Stomach smooth muscle (tissue), 2 donors: Measurements from ENCODE around the gene FAM204A.

Experiments
- H3K27ac ChIP-seq: one replicate; pipeline ENCODE4 v1.7.0; 2013; ENCODE audit warnings: mild to moderate bottlenecking, low read length, inconsistent platforms
- H3K27me3 ChIP-seq, 2 donors: one replicate each; pipeline ENCODE4 v1.7.0; 2013; ENCODE audit warnings: low read length in 2 of 2; ENCODE audit not compliant: insufficient read depth in 2 of 2, control insufficient read depth in 1 of 2
- H3K36me3 ChIP-seq, 2 donors: one replicate each; pipeline ENCODE4 v1.7.0; 2013; ENCODE audit warnings: low read length in 2 of 2; ENCODE audit not compliant: control insufficient read depth in 2 of 2, insufficient read depth in 2 of 2
- H3K4me1 ChIP-seq: one replicate; pipeline ENCODE4 v1.7.0; 2013; ENCODE audit warnings: low read length; ENCODE audit not compliant: control insufficient read depth, insufficient read depth
- H3K4me3 ChIP-seq, 2 donors: one replicate each; pipeline ENCODE4 v1.7.0; 2013; ENCODE audit warnings: low read length in 2 of 2
- H3K9ac ChIP-seq, 2 donors: one replicate each; pipeline ENCODE4 v1.7.0; 2013; ENCODE audit warnings: low read length in 2 of 2, mild to moderate bottlenecking in 1 of 2
- H3K9me3 ChIP-seq, 2 donors: one replicate each; pipeline ENCODE4 v1.7.0; 2013; ENCODE audit warnings: low read length in 2 of 2; ENCODE audit not compliant: control insufficient read depth in 2 of 2
- donor health status: healthy.
- donor health status: Pancreatic carcinoma.

Gene FAM204A

DNA sequence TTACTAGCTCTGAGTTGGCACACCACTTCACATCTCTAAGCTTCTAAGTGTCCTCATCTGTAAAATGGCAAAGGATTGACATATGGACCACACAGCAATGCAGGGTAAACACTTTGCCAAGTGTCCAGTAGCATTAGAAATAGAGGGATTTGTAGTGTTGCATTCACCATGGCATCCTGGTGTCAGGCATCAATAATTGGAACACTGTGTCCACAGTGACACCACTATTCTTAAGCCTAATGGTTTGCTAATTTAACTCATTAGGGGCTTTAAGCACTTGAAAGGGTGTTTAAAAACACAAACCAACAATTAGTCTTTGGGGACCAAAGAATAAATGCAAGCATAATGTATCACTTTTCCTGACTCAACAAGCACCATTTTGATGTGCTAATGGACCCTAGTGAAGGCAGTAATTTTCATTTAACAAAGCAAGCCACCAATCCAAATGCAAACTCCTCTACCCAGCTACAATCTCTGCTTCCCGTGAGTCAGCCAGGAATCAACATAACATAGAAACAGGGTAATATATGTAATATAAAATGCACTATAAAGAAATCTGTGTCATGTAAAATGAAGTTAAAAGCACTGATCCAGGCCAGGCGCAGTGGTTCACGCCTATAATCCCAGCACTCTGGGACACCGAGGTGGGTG is 75.9 kb downstream of the FAM204A start:
- peaks cover 3 to 4% of the 10 kb centered on the region in 2 donors for H3K27me3 ChIP-seq
- H3K9me3 ChIP-seq = no peaks in the 10 kb centered on the region

DNA sequence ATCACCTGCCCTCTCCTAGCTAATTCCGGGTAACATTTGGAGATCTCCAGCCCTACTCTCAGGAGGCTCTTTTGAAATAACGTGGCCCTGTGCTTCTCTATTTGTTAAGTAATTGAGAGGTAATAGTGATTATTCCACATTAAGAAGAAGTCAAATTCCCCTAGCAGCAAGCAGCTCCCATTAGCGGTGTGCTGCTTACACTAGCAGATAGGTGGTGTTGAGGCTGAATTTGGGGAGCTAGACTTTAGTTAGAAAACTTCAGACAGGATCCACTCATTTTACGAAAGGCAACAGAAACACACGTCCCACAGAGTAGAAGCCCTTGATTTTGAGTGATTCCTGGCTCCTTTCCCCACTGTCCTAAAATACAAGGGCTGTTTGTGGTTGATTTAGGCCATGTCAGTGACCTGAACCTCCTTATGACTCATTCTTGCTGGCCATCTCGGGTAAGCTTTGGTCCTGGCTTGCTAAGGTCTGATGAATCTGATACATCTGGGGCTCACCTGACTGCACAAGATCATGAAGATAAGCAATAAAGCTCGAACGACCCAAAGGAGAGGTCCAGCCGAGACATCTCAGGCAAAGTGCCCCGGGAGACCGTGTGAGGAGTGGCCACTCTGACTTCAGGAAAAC is 77.2 kb downstream of the FAM204A start:
- H3K4me1 ChIP-seq = no peaks in the 10 kb centered on the region
- no peaks in the 10 kb centered on the region for H3K9me3 ChIP-seq
- H3K4me3 ChIP-seq = no peak overlapping the region
- peaks cover 3 to 4% of the 10 kb centered on the region in 2 donors for H3K27me3 ChIP-seq
- H3K36me3 ChIP-seq = no peaks in the 10 kb centered on the region
- H3K9ac ChIP-seq = no peak overlapping the region
- no peak overlapping the region for H3K27ac ChIP-seq

More for the DNA sequence above, 75.9 kb downstream of the FAM204A start:
- Histone ChIP-seq H3K27ac (no peak overlapping the region), H3K9ac (no peak overlapping the region), H3K36me3 (no peaks in the 10 kb centered on the region), H3K4me1 (no peaks in the 10 kb centered on the region), H3K4me3 (no peak overlapping the region)

GRCh38 chr10:118264252-118264651 is 77.9 kb downstream of the FAM204A start:
- Histone ChIP-seq H3K9ac (no peak overlapping the region), H3K4me3 (no peak overlapping the region), H3K9me3 (no peaks in the 10 kb centered on the region), H3K36me3 (no peaks in the 10 kb centered on the region), H3K27ac (no peak overlapping the region), H3K27me3 (peaks cover 3 to 6% of the 10 kb centered on the region in 2 donors), H3K4me1 (no peaks in the 10 kb centered on the region)

DNA sequence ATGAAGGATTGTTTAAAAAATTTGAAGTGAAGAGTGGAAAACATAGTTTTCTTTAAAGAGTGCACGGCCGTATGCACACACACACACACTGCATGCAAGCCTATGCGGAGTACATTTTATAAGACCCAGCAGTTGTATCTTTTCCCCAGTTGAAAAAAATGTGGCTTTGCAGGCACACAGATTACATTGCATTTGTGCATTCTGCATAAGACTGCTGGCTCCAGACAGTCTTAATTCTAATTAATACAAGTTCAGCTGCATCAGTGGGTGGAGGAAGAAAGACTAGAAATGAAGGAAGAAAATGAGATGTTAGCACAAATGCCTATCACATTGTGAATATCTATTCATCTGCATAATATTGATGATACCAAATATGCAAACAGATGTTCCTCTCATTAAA is 79.6 kb downstream of the FAM204A start:
- H3K4me3 ChIP-seq = no peak overlapping the region
- no peaks in the 10 kb centered on the region for H3K36me3 ChIP-seq
- no peak overlapping the region for H3K27ac ChIP-seq
- no peak overlapping the region for H3K9ac ChIP-seq
- H3K4me1 ChIP-seq = no peaks in the 10 kb centered on the region
- no peaks in the 10 kb centered on the region for H3K9me3 ChIP-seq
- peaks cover 3 to 17% of the 10 kb centered on the region in 2 donors for H3K27me3 ChIP-seq

GRCh38 chr10:118259288-118259906 is 82.7 kb downstream of the FAM204A start:
- no peaks in the 10 kb centered on the region for H3K4me1 ChIP-seq
- no peaks in the 10 kb centered on the region for H3K36me3 ChIP-seq
- no peak overlapping the region for H3K9ac ChIP-seq
- no peak overlapping the region for H3K4me3 ChIP-seq
- no peak overlapping the region for H3K27ac ChIP-seq
- no peaks in the 10 kb centered on the region for H3K9me3 ChIP-seq
- H3K27me3 ChIP-seq = peaks cover 4 to 14% of the 10 kb centered on the region in 2 donors

- no peaks in the 10 kb centered on the region for H3K9me3 ChIP-seq
- H3K27me3 ChIP-seq = peaks cover 5 to 17% of the 10 kb centered on the region in 2 donors
- no peak overlapping the region for H3K4me3 ChIP-seq
- H3K36me3 ChIP-seq = no peaks in the 10 kb centered on the region
- H3K4me1 ChIP-seq = no peaks in the 10 kb centered on the region
- H3K9ac ChIP-seq = no peak overlapping the region
- no peak overlapping the region for H3K27ac ChIP-seq
These were observed 83.8 kb downstream of the FAM204A start for GRCh38 chr10:118258285-118258684.

DNA sequence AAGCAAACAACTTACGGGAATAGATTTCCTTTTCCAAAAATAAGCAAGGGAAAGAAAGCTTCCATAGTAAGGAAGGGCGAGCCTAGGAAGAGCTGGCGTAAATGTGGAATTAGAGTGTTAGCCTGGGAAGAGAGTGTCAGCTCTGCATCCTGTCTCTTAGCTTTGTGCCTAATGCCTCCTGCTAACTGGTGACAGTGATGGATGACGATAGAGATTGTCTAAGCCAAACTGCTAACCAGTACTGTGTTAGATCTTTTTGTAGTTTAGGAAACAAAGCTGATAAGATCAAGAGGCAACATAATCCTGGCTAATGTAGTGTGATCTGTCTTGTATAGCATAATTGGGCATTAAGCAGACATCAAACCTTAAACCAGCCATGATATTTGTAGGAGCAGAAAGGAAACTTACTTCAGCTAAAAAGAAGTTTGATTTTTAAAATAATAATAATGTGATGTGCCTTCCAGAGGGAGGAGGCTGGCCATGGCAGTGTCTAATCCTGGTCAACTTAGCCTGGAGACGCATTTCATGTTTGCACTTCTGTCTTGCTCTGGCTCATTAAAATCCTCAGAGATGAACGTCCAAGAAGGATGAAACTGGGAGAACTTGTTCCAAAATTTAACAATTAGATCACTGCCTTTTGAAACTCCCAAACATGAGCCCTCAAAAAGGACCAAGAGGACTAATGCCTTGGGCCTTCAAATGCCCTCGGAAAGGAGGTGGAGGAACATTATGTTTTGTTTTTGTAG is 85.1 kb downstream of the FAM204A start:
- no peaks in the 10 kb centered on the region for H3K36me3 ChIP-seq
- peaks cover 5 to 19% of the 10 kb centered on the region in 2 donors for H3K27me3 ChIP-seq
- H3K9ac ChIP-seq = no peak overlapping the region
- no peaks in the 10 kb centered on the region for H3K9me3 ChIP-seq
- H3K27ac ChIP-seq = no peak overlapping the region
- no peak overlapping the region for H3K4me3 ChIP-seq
- no peaks in the 10 kb centered on the region for H3K4me1 ChIP-seq

- Histone ChIP-seq H3K9ac (no peak overlapping the region), H3K36me3 (no peaks in the 10 kb centered on the region), H3K4me3 (no peak overlapping the region), H3K27ac (no peak overlapping the region), H3K27me3 (peaks cover 8 to 19% of the 10 kb centered on the region in 2 donors), H3K4me1 (no peaks in the 10 kb centered on the region), H3K9me3 (no peaks in the 10 kb centered on the region)
These were observed 85.9 kb downstream of the FAM204A start for GRCh38 chr10:118256209-118256608.

DNA sequence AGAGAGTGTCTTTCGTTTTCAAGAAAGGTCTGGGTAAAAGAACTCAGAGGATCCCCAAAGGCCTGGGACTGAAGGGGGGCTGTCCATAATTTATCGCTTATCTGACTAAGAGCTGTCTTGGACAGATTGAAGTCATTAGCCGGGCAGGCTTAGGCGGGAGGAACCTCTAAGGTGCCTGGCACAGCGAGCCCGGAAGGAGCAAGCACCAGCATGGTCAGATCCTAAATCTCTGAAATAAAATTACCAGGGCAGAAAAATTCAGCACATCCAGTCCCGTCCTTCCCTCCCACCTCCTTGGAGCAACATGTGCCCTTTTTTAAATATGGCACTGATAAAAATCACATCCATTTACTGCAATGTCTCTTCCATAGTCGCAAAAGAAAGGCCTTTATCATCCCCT is 86.8 kb downstream of the FAM204A start:
- no peak overlapping the region for H3K9ac ChIP-seq
- peaks cover 9 to 19% of the 10 kb centered on the region in 2 donors for H3K27me3 ChIP-seq
- H3K27ac ChIP-seq = no peak overlapping the region
- H3K36me3 ChIP-seq = no peaks in the 10 kb centered on the region
- no peak overlapping the region for H3K4me3 ChIP-seq
- no peaks in the 10 kb centered on the region for H3K9me3 ChIP-seq
- no peaks in the 10 kb centered on the region for H3K4me1 ChIP-seq

GRCh38 chr10:118254654-118255053 is 87.5 kb downstream of the FAM204A start:
- Histone ChIP-seq H3K4me3 (no peak overlapping the region), H3K36me3 (no peaks in the 10 kb centered on the region), H3K9me3 (no peaks in the 10 kb centered on the region), H3K27ac (no peak overlapping the region), H3K27me3 (peaks cover 9 to 19% of the 10 kb centered on the region in 2 donors), H3K4me1 (no peaks in the 10 kb centered on the region), H3K9ac (no peak overlapping the region)
